Measurements from ENCODE around the gene NSMCE1.
"Not testable (repeated sequence)": the region's sequence is repeated elsewhere in the genome, so short reads cannot be mapped to it uniquely, and the experiment has no call there.

DNA sequence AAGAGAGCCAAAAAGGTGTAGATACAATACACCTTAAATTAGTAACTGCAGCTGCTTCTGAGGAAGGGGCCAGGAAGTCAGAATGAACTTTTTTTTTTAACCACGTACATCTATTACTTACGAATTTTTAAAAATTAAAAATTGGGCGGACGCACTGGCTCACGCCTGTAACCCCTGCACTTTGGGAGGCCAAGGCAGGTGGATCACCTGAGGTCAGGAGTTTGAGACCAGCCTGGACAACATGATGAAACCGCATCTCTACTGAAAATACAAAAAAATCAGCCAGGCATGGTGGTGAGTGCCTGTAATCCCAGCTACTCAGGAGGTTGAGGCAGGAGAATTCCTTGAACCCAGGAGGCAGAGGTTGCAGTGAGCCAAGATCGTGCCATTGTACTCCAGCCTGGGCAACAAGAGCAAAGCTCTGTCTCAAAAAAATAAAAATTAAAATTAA is 5.9 kb upstream of the NSMCE1 start:
- not testable (repeated sequence) for TF ChIP-seq CTCF, POLR2A (IDR thresholded peaks at IDR 0.05)

All from testis (tissue), 2 donors.